HCT116 (cell line): ENCODE measurements around the gene KLK5. TPM values are rescaled to one million over a fixed set of nuclear protein-coding genes. Genes with fewer than 3 reads are reported as not detected.

Source experiments
- ATAC-seq: fragments of 200-7000 bp; cut with Tn5 transposase; 2 replicates; pipeline ENCODE4 v1.9.1; 2020; ENCODE audit warnings: mild to moderate bottlenecking, moderate library complexity
- BruUV-seq: library from RNA; stranded (reverse); fragments of 400-500 nt; replicated peaks from 2 replicates; lab custom pipeline; 2021; lab: Mats Ljungman, UMichigan
- CTCF ChIA-PET: fragments of 300-600 bp; sonication (Branson Sonifier 250); formaldehyde crosslinking; loops from one replicate; lab custom pipeline; 2021; ENCODE audit warnings: antibody characterized with exemption; lab: Charles Lee
- POLR2A ChIA-PET: fragments of 300-600, 350-600 bp; sonication (Branson Sonifier 250); formaldehyde crosslinking; loops from one replicate; lab custom pipeline; 2021; ENCODE audit warnings: antibody characterized with exemption; lab: Charles Lee
- RAD21 ChIA-PET, 2 experiments: fragments of 300-600 bp; sonication (Branson Sonifier 250); formaldehyde crosslinking; loops; one replicate each; lab custom pipeline; 2023; ENCODE audit warnings: low total read pairs in 2 of 2; ENCODE audit not compliant: uncharacterized antibody in 2 of 2, unreplicated experiment in 2 of 2, low non-redundant PET in 1 of 2; lab: Charles Lee
- DNase-seq: peaks from one replicate; pipeline ENCODE4 v3.0.0-alpha.2; 2010; ENCODE audit warnings: low read depth, low spot score
- H2AFZ ChIP-seq: fragments of 200-600 bp; shearing (Covaris generic), sonication (generic); 2 replicates; pipeline ENCODE4 v1.6.1; 2017; ENCODE audit warnings: low read depth, mixed run types, mixed read lengths, antibody characterized with exemption, low read length; ENCODE audit not compliant: poor library complexity, severe bottlenecking
- H3K27ac ChIP-seq: 2 replicates; pipeline ENCODE4 v1.5.1; 2012; ENCODE audit warnings: low read depth, low read length
- H3K27me3 ChIP-seq: fragments of 200-600 bp; sonication (generic); 2 replicates; pipeline ENCODE4 v1.6.1; 2016; ENCODE audit warnings: mixed run types, low read length, mixed read lengths; ENCODE audit not compliant: insufficient read depth
- H3K36me3 ChIP-seq, 2 experiments: fragments of 200-500 bp in 1 of 2; fragments of 200-600 bp in 1 of 2; sonication (Bioruptor generic) in 1 of 2; sonication (generic) in 1 of 2; 2 replicates each; pipeline versions ENCODE4 v1.5.1 to v1.6.1; 2014 to 2016; ENCODE audit warnings: low read length in 2 of 2, inconsistent platforms in 1 of 2, mixed read lengths in 1 of 2, mixed run types in 1 of 2; ENCODE audit not compliant: insufficient read depth in 2 of 2, control insufficient read depth in 1 of 2
- H3K4me1 ChIP-seq, 2 experiments: fragments of 200-600 bp in 1 of 2; sonication (generic) in 1 of 2; 2 replicates each; pipeline versions ENCODE4 v1.5.1 to v1.6.1; 2012 to 2017; ENCODE audit warnings: low read length in 2 of 2, inconsistent platforms in 1 of 2, mild to moderate bottlenecking in 1 of 2, mixed read lengths in 1 of 2, mixed run types in 1 of 2, moderate library complexity in 1 of 2; ENCODE audit not compliant: insufficient read depth in 2 of 2, control insufficient read depth in 1 of 2
- H3K4me2 ChIP-seq: fragments of 200-600 bp; sonication (generic); 2 replicates; pipeline ENCODE4 v1.6.1; 2017; ENCODE audit warnings: mixed run types, low read length, mixed read lengths
- H3K4me3 ChIP-seq, 2 experiments: fragments of 200-600 bp in 1 of 2; sonication (generic) in 1 of 2; replicated peaks in 1 of 2; 2 replicates each; pipeline ENCODE4 v1.5.1; 2011 to 2016; ENCODE audit warnings: low read length in 2 of 2, control low read depth in 1 of 2, low read depth in 1 of 2, mild to moderate bottlenecking in 1 of 2, mixed read lengths in 1 of 2, mixed run types in 1 of 2
- H3K79me2 ChIP-seq: fragments of 200-600 bp; sonication (generic); 2 replicates; pipeline ENCODE4 v1.6.1; 2017; ENCODE audit warnings: mild to moderate bottlenecking, mixed run types, low read length, moderate library complexity, mixed read lengths; ENCODE audit not compliant: insufficient read depth
- H3K9ac ChIP-seq: fragments of 200-600 bp; sonication (generic); 2 replicates; pipeline ENCODE4 v1.6.1; 2016; ENCODE audit warnings: low read length, mixed read lengths
- H3K9me2 ChIP-seq: fragments of 200-600 bp; sonication (generic), shearing (Covaris generic); 2 replicates; pipeline ENCODE4 v1.6.1; 2017; ENCODE audit warnings: mixed run types, mild to moderate bottlenecking, moderate library complexity; ENCODE audit not compliant: insufficient read depth
- H3K9me3 ChIP-seq, 2 experiments: fragments of 200-500 bp in 1 of 2; fragments of 200-600 bp in 1 of 2; sonication (Bioruptor generic) in 1 of 2; sonication (generic) in 1 of 2; 2 replicates each; pipeline ENCODE4 v1.6.1; 2014 to 2017; ENCODE audit warnings: low read length in 2 of 2, mixed read lengths in 2 of 2, inconsistent platforms in 1 of 2, low read depth in 1 of 2, mild to moderate bottlenecking in 1 of 2, mixed run types in 1 of 2, moderate library complexity in 1 of 2; ENCODE audit not compliant: control insufficient read depth in 1 of 2, insufficient read depth in 1 of 2
- H4K20me1 ChIP-seq: fragments of 200-600 bp; sonication (generic), shearing (Covaris generic); 2 replicates; pipeline ENCODE4 v1.6.1; 2017; ENCODE audit warnings: mixed run types, mild to moderate bottlenecking, moderate library complexity; ENCODE audit not compliant: insufficient read depth
- CBX3 ChIP-seq: IDR thresholded peaks from 2 replicates; pipeline ENCODE4 v1.6.1; 2012; ENCODE audit warnings: low read depth
- ELF1 ChIP-seq: IDR thresholded peaks from 2 replicates; pipeline ENCODE4 v1.6.1; 2012; ENCODE audit warnings: low read depth, borderline replicate concordance
- EZH2 ChIP-seq: fragments of 200-600 bp; sonication (generic); IDR thresholded peaks from 2 replicates; pipeline ENCODE4 v1.6.1; 2017; ENCODE audit warnings: antibody characterized with exemption, mixed run types
- FOSL1 ChIP-seq: IDR thresholded peaks from 2 replicates; pipeline ENCODE4 v1.6.1; 2012; ENCODE audit warnings: low read depth
- JUND ChIP-seq: IDR thresholded peaks from 2 replicates; pipeline ENCODE4 v1.6.1; 2012
- POLR2A ChIP-seq: IDR thresholded peaks from 2 replicates; pipeline ENCODE4 v1.7.0; 2011; ENCODE audit warnings: borderline replicate concordance; ENCODE audit not compliant: insufficient read depth, insufficient read length; ENCODE audit errors: extremely low read depth
- POLR2AphosphoS5 ChIP-seq: IDR thresholded peaks from 2 replicates; pipeline ENCODE4 v1.6.1; 2011; ENCODE audit warnings: mild to moderate bottlenecking, low read depth, low read length, moderate library complexity
- RAD21 ChIP-seq: IDR thresholded peaks from 2 replicates; pipeline ENCODE4 v1.6.1; 2012; ENCODE audit warnings: low read depth, mild to moderate bottlenecking
- SIN3A ChIP-seq: IDR thresholded peaks from 2 replicates; pipeline ENCODE4 v1.6.1; 2012; ENCODE audit warnings: low read depth
- SP1 ChIP-seq: IDR thresholded peaks from 2 replicates; pipeline ENCODE4 v1.6.1; 2012; ENCODE audit warnings: low read depth
- SRF ChIP-seq: IDR thresholded peaks from 2 replicates; pipeline ENCODE4 v1.6.1; 2012; ENCODE audit warnings: low read depth
- YY1 ChIP-seq: IDR thresholded peaks from 2 replicates; pipeline ENCODE4 v1.6.1; 2011; ENCODE audit warnings: low read length, low read depth, moderate library complexity, mild to moderate bottlenecking; ENCODE audit not compliant: insufficient replicate concordance; ENCODE audit errors: extremely low read depth
- intact Hi-C: fragments of 100-400 bp; cut with micrococcal nuclease; formaldehyde crosslinking; loops from 2 replicates; pipeline ENCODE4 v1.10.0; 2022
- total RNA-seq: library from RNA; stranded (reverse); gene quantifications from one replicate; pipeline ENCODE4 v1.2.1, GENCODE V29; 2021; ENCODE audit not compliant: unreplicated experiment
- TF ChIP-seq, protein P1 (sequence below): IDR thresholded peaks from 2 replicates; pipeline ENCODE4 v1.6.1; 2012
- TF ChIP-seq, protein P2 (sequence below): IDR thresholded peaks from 2 replicates; pipeline ENCODE4 v1.6.1; 2011; ENCODE audit warnings: mild to moderate bottlenecking, low read length, moderate library complexity; ENCODE audit not compliant: insufficient replicate concordance; ENCODE audit errors: extremely low read depth
- TF ChIP-seq, protein P3 (sequence below): IDR thresholded peaks from 2 replicates; pipeline ENCODE4 v1.6.1; 2012
- TF ChIP-seq, protein P4 (sequence below), 3 experiments: fragments of 200-600 bp in 1 of 3; sonication (generic) in 1 of 3; IDR thresholded peaks in 2 of 3; conservative IDR thresholded peaks in 1 of 3; 2 replicates each; pipeline ENCODE4 v1.5.1; 2012 to 2017; ENCODE audit warnings: low read depth in 2 of 3, low read length in 2 of 3, antibody characterized with exemption in 1 of 3, borderline replicate concordance in 1 of 3, control low read depth in 1 of 3, mild to moderate bottlenecking in 1 of 3, mixed read lengths in 1 of 3, mixed run types in 1 of 3, moderate library complexity in 1 of 3; ENCODE audit not compliant: insufficient read depth in 1 of 3
- TF ChIP-seq, protein P5 (sequence below): IDR thresholded peaks from 2 replicates; pipeline ENCODE4 v1.6.1; 2012; ENCODE audit warnings: low read depth

KLK5 gene
- total RNA-seq, 1 experiment from 2014 or later, result 1.2 TPM

DNA sequence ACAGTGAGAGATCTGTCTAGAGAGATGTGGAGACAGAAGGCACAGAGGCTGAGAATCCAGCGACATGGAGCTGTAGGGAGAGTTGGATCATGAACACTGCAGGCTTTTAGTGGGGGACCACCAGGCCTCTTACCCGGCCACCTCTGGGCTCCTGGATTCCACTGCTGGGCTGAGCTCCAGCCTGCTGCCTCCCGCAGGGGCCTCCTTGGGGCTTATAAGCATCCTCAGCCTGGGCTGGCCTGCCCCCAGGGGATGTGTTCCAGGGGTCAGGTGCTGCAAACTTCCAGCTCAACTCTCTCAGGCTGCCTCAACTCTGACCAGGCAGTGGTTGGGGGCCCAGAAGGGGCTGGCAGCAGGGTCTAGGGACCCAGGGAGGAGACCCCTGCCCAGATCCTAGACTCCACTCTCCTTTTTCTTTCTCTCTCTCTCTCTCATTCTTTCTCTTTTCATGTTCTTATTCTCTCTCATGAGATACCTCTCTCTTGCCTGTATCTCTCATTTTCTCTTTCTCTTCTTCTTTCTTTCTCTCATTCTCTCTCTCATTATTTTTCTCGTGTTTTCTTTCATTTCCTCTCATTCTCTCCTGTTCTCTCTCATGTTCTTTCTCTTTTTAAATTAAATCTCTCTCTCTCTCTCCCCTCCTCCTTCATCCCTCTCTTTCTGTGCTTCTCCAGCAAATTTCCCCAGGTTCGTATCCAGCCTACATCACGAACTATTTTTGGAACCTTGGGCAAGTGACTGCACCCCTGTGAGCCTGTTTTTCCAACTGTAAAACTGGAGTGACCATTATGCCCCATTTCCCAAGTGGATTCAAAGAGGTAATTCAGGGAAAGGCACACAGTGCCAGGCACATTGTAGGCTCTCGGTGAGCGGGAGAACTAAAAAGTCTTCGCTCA, 41.4 kb downstream of the KLK5 start, which contains the start of gene KLK4:
Gene KLK4, minus strand, starts transcription at position 190 of the 896 bp plus-strand sequence. CDS start 657 bp downstream, outside the sequence.
- intact Hi-C loops, result no loop called here
- Histone ChIP-seq H3K4me2 (no peak within 1 kb of the TSS), H3K27me3 (peaks cover 9% of the 10 kb centered on the region), H2AFZ (no peak within 1 kb of the TSS), H3K27ac (no peak within 1 kb of the TSS), H3K9ac (no peak within 1 kb of the TSS), H3K4me1 (peaks cover 4 to 22% of the 10 kb centered on the region in 2 experiments; a peak in 3 of 4 replicates), H3K36me3 (no peaks in the 10 kb centered on the region), H3K9me2 (no peaks in the 10 kb centered on the region), H3K79me2 (no peaks in the 10 kb centered on the region), H4K20me1 (no peaks in the 10 kb centered on the region), H3K9me3 (no peaks in the 10 kb centered on the region), H3K4me3 (no peak within 1 kb of the TSS)
- no TSS peak for BruUV-seq
- ChIA-PET RAD21 (interaction anchor here in 1 of 2 experiments (0.7 kb wide), 1 partner anchor 117 kb away, joined by 7 read pairs; no protein-coding TSS in a partner anchor), POLR2A (interaction anchor here (1.1 kb wide), 1 partner anchor 11 kb away, joined by 4 read pairs; no protein-coding TSS in a partner anchor), CTCF (interaction anchor here (1.0 kb wide), 1 partner anchor 11 kb away, joined by 4 read pairs; no protein-coding TSS in a partner anchor)
- TF ChIP-seq, protein P1, sequence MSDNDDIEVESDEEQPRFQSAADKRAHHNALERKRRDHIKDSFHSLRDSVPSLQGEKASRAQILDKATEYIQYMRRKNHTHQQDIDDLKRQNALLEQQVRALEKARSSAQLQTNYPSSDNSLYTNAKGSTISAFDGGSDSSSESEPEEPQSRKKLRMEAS, result no peak
- no peak for TF ChIP-seq SRF
- no peak for TF ChIP-seq SIN3A
- no peak for TF ChIP-seq SP1
- no peak for TF ChIP-seq JUND
- TF ChIP-seq, protein P2, sequence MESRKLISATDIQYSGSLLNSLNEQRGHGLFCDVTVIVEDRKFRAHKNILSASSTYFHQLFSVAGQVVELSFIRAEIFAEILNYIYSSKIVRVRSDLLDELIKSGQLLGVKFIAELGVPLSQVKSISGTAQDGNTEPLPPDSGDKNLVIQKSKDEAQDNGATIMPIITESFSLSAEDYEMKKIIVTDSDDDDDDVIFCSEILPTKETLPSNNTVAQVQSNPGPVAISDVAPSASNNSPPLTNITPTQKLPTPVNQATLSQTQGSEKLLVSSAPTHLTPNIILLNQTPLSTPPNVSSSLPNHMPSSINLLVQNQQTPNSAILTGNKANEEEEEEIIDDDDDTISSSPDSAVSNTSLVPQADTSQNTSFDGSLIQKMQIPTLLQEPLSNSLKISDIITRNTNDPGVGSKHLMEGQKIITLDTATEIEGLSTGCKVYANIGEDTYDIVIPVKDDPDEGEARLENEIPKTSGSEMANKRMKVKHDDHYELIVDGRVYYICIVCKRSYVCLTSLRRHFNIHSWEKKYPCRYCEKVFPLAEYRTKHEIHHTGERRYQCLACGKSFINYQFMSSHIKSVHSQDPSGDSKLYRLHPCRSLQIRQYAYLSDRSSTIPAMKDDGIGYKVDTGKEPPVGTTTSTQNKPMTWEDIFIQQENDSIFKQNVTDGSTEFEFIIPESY, result no peak
- TF ChIP-seq, protein P3, sequence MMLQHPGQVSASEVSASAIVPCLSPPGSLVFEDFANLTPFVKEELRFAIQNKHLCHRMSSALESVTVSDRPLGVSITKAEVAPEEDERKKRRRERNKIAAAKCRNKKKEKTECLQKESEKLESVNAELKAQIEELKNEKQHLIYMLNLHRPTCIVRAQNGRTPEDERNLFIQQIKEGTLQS, result no peak
- no peak for TF ChIP-seq POLR2AphosphoS5
- no peak for TF ChIP-seq ELF1
- no peak for TF ChIP-seq YY1
- no peak for TF ChIP-seq EZH2
- no peak for TF ChIP-seq POLR2A
- no peak for TF ChIP-seq RAD21
- TF ChIP-seq CBX3, result no peak
- TF ChIP-seq, protein P4, sequence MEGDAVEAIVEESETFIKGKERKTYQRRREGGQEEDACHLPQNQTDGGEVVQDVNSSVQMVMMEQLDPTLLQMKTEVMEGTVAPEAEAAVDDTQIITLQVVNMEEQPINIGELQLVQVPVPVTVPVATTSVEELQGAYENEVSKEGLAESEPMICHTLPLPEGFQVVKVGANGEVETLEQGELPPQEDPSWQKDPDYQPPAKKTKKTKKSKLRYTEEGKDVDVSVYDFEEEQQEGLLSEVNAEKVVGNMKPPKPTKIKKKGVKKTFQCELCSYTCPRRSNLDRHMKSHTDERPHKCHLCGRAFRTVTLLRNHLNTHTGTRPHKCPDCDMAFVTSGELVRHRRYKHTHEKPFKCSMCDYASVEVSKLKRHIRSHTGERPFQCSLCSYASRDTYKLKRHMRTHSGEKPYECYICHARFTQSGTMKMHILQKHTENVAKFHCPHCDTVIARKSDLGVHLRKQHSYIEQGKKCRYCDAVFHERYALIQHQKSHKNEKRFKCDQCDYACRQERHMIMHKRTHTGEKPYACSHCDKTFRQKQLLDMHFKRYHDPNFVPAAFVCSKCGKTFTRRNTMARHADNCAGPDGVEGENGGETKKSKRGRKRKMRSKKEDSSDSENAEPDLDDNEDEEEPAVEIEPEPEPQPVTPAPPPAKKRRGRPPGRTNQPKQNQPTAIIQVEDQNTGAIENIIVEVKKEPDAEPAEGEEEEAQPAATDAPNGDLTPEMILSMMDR (IDR thresholded peaks at IDR 0.05 in 2 of 3, conservative IDR thresholded peaks at IDR 0.05 in 1 of 3; ENCODE audit: borderline replicate concordance in 1 of 3, insufficient read depth in 1 of 3, low read depth in 2 of 3, low read length in 2 of 3), result no peak
- TF ChIP-seq, protein P5, sequence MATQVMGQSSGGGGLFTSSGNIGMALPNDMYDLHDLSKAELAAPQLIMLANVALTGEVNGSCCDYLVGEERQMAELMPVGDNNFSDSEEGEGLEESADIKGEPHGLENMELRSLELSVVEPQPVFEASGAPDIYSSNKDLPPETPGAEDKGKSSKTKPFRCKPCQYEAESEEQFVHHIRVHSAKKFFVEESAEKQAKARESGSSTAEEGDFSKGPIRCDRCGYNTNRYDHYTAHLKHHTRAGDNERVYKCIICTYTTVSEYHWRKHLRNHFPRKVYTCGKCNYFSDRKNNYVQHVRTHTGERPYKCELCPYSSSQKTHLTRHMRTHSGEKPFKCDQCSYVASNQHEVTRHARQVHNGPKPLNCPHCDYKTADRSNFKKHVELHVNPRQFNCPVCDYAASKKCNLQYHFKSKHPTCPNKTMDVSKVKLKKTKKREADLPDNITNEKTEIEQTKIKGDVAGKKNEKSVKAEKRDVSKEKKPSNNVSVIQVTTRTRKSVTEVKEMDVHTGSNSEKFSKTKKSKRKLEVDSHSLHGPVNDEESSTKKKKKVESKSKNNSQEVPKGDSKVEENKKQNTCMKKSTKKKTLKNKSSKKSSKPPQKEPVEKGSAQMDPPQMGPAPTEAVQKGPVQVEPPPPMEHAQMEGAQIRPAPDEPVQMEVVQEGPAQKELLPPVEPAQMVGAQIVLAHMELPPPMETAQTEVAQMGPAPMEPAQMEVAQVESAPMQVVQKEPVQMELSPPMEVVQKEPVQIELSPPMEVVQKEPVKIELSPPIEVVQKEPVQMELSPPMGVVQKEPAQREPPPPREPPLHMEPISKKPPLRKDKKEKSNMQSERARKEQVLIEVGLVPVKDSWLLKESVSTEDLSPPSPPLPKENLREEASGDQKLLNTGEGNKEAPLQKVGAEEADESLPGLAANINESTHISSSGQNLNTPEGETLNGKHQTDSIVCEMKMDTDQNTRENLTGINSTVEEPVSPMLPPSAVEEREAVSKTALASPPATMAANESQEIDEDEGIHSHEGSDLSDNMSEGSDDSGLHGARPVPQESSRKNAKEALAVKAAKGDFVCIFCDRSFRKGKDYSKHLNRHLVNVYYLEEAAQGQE, result no peak
- no peak for TF ChIP-seq FOSL1
- ATAC-seq (no peak), DNase-seq (no peak)
